GM19193 (cell line): Measurements from ENCODE around the gene LMO1.

ENCODE experiments used
- POLR2A ChIP-seq: IDR thresholded peaks from 4 replicates; pipeline ENCODE4 v1.6.1; 2011; ENCODE audit not compliant: insufficient read depth, insufficient read length; ENCODE audit errors: extremely low read depth

The LMO1 gene

DNA sequence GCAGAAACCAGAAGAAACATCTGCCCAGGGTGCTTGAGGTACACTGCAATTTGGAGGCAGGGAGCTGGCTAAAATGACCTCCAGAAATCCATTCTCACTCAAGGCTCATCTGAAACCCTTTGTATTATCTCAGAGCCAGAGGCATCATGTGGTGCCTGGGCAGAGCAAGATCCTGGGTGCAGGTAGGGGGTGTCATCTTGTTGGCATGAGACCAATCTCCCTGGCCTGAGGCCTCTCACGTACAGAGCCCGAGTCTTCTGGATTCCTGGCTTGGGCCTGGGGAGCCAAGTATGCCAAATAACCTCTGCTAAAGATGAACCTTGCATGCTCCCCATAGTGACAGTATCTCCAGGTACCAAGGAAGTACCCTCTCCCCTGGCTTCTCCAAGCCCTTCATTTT lies 2.4 kb downstream of the LMO1 start:
- TF ChIP-seq POLR2A = no peak

DNA sequence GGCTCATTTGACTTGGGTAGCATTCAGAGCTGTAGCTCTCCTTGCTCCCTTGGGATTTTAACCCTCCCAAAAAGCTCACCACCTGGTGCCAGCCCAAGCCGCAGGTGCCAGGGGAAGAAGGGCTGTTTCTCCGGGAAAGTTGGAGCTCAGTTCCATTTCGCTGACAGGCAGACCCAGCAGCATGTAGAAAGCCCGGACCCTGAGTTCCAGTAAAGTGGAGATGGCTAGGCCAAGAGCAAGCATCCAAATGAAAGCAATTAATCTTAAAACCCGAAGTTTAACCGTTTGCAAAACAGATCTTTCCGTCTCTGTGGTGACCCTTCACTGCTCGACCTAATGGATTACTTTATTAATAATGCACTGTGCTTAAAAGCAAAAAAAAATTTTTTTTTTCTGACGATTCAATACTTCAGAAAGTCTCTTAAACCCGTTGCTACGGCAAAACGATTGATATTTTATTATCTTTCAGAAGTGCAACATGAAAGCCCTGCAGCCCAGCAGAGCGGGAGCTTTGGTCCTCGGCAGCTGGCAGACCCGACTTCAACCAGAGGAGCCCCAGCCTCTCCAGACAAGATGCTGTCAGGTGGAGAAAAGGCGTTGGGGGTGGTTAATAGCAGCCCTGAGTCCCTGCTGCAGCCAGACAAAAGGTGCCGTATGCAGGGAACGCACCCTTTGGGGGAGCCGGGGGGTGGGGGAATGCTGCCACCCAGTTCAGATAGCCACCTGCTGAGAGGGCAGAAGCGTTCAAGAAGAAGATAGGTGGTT lies 3.3 kb downstream of the LMO1 start:
- no peak for TF ChIP-seq POLR2A

DNA sequence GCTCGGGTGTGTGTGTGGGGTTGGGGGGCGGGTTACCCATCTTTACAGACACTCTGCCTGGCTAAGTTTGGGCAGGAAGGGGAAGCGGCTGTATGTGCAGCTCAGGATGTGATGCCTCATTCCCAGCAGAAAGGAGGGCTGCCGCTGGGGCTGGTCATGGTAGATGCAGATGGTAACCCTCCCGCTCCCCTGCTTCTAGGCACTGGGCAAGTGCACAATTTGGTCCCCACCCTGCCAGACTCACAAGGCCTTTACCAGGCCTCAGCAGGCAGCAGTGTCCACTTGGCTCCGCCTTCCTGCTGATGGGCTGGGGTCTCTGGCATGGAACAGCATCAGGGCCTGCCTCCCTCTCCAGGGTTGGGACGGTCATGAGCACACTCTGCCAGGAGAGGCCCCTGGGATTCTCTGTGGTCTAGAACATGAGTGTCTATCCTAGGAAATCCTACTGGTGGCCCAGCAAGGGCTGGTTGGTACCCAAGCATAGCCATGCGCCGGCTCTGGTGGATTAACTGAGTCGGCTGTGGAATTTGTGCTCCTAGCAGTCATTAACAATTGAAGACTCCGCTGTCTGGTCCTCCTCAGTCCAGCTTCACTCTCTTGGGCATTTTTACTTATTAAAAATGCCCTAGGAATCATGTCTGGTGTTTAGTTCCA lies 4.2 kb downstream of the LMO1 start:
- no peak for TF ChIP-seq POLR2A

DNA sequence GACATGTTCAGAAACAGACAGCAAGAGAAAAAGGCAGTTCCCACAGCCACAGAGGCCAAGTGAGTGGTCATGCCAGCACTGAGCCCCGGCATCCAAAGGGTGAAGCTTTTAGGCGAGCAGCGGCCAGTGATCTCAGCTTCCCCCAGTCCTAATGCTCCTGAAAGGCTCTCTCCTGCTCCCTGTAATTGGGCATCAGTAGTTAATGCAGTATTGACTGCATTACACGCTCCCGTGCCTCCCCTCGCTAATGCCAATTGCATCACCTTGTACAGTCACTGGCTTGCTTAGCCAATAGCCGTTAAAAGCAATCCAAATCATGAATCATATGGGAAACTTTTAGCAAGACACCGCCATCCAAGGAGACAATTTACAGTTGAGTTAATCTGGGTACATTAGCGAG lies 4.9 kb downstream of the LMO1 start:
- no peak for TF ChIP-seq POLR2A

GRCh38 chr11:8258289-8258688 lies 5.4 kb downstream of the LMO1 start:
- TF ChIP-seq POLR2A = no peak

DNA sequence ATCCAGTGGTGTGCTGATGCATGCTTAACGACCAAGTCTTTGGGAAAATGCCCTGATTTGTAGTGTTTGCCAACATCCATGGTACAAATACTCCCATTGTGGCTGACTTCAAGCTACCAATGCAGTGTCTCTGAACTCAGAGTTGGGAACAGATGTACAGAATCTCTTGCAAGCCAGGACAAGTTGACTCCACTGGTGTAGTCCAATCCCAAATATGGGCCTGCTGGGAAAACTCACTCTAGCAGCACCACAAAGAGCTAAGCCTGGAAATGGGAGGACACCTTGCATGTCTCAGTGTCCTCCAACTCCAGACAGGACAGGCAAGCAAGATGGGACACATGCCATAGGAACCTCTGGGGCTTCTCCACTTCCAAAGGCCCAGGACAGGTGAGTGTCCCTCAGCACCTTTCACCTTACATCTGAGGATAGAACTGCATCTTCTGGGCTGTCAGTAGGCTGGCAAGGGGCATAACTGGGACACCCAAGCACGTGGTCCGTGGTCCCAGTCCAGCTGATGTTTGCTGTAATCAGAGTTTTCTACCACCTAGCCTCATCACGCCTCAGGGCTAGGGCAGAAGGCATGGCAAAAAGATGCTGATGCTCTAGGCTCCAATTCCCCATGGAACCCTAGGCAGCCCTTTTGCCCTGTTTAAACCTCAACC lies 6.5 kb downstream of the LMO1 start:
- TF ChIP-seq POLR2A = no peak

GRCh38 chr11:8256271-8257002 lies 7.2 kb downstream of the LMO1 start:
- TF ChIP-seq POLR2A = no peak

GRCh38 chr11:8253566-8253965 lies 10.1 kb downstream of the LMO1 start:
- TF ChIP-seq POLR2A = no peak

DNA sequence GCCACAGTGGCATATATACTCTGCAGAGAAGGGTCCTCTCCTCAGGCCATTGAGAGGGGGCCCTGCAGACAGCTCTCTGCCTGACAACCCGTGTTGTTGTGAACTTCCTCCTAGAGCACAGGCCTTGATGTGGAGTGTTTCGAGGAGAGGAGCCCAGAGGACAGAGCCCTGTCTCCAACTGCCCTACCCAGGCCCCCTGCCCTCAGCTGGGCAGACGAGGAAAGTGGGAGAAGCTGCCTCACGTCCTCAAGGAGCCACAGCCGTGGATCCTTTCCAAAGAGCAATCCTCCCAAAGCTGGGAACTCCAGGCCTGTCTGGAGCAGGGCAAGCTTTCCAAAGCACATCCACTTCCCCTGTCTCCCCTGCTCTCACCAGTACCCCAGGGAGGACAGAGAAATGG lies 10.7 kb downstream of the LMO1 start:
- TF ChIP-seq POLR2A = no peak

GRCh38 chr11:8252388-8252787 lies 11.3 kb downstream of the LMO1 start:
- no peak for TF ChIP-seq POLR2A

- TF ChIP-seq POLR2A = no peak
Measured at GRCh38 chr11:8251616-8252295, 11.9 kb downstream of the LMO1 start.

- no peak for TF ChIP-seq POLR2A
Measured at GRCh38 chr11:8250981-8251615, 12.6 kb downstream of the LMO1 start.

DNA sequence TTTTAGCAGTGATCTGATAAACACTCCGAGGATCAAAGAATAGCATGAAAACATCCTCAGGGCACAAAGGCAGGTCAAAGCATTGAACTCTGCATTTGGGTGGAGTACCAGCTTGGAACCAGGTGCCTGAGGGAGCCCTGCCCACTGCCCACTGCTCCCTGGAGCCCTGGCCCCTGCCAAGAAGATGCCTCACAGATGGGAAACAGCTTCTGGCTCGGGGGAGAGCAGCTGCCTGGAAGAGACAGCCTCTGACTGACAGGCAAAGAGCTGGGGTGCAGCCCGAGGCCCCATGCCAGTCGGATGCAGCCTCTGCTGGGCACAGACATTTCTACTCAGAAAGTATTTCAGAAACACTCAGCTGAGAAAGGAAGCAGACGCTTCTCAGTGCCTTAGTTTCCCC lies 13.2 kb downstream of the LMO1 start:
- no peak for TF ChIP-seq POLR2A

- TF ChIP-seq POLR2A = no peak
Measured at GRCh38 chr11:8249482-8249881, 14.2 kb downstream of the LMO1 start.
